ENCODE results near the gene YRDC. TPM values are rescaled to one million over a fixed set of nuclear protein-coding genes. Genes with fewer than 3 reads are reported as not detected.
A peak's percentile ranks its signal among the peaks of the same experiment; 100 is the strongest.

YRDC gene
- total RNA-seq, 2 donors from 2014 or later, result 72.0 to 82.9 TPM

GRCh38 chr1:37809942-37810341 lies 1.9 kb upstream of the YRDC start:
- no peaks in the 10 kb centered on the region for H3K36me3 Mint-ChIP-seq
- ATAC-seq, result no peak
- peak overlapping the region; percentile 20 to 59 for H3K27ac Mint-ChIP-seq
- H3K27me3 Mint-ChIP-seq, result no peaks in the 10 kb centered on the region
- no peak for DNase-seq (ENCODE audit: low spot score)
- no peaks in the 10 kb centered on the region for H3K9me3 Mint-ChIP-seq
- H3K4me3 Mint-ChIP-seq, result no peak overlapping the region
- H3K4me1 Mint-ChIP-seq (ENCODE audit: low read depth in 2 of 2), result peaks cover 22 to 35% of the 10 kb centered on the region in 2 donors

- peaks cover 8% of the 10 kb centered on the region for H3K36me3 Mint-ChIP-seq
- peak; percentile 80 to 85 for ATAC-seq
- no peaks in the 10 kb centered on the region for H3K27me3 Mint-ChIP-seq
- peak overlapping the region; percentile 80 to 91 for H3K27ac Mint-ChIP-seq
- H3K4me1 Mint-ChIP-seq (ENCODE audit: low read depth in 2 of 2), result peaks cover 29 to 36% of the 10 kb centered on the region in 2 donors
- H3K4me3 Mint-ChIP-seq, result peak overlapping the region; percentile 91
- H3K9me3 Mint-ChIP-seq, result no peaks in the 10 kb centered on the region
- DNase-seq (ENCODE audit: low spot score), result peak; percentile 81
Observed at GRCh38 chr1:37808369-37809319, 636 bp upstream of the YRDC start.

GRCh38 chr1:37807220-37807554 lies 821 bp downstream of the YRDC start:
- peak overlapping the region; percentile 80 to 90 for H3K27ac Mint-ChIP-seq

GRCh38 chr1:37802439-37802838 lies 5.6 kb downstream of the YRDC start:
- Mint-ChIP-seq H3K27me3 (no peaks in the 10 kb centered on the region), H3K9me3 (no peaks in the 10 kb centered on the region), H3K27ac (peak overlapping the region in 1 of 2 donors; percentile 56), H3K4me1 (ENCODE audit: low read depth in 2 of 2) (peaks cover 8 to 14% of the 10 kb centered on the region in 2 donors), H3K4me3 (no peak overlapping the region), H3K36me3 (peaks cover 13% of the 10 kb centered on the region)
- ATAC-seq (no peak), DNase-seq (ENCODE audit: low spot score) (no peak)

More at GRCh38 chr1:37807220-37807554, 821 bp downstream of the YRDC start:
- no peaks in the 10 kb centered on the region for H3K9me3 Mint-ChIP-seq
- H3K36me3 Mint-ChIP-seq, result peaks cover 13% of the 10 kb centered on the region
- H3K27me3 Mint-ChIP-seq, result no peaks in the 10 kb centered on the region
- ATAC-seq (no peak), DNase-seq (ENCODE audit: low spot score) (no peak)
- peaks cover 29 to 36% of the 10 kb centered on the region in 2 donors for H3K4me1 Mint-ChIP-seq (ENCODE audit: low read depth in 2 of 2)
- peak overlapping the region; percentile 91 for H3K4me3 Mint-ChIP-seq

GRCh38 chr1:37797750-37798345 lies 10.2 kb downstream of the YRDC start:
- no peak for ATAC-seq
- Mint-ChIP-seq H3K36me3 (peaks cover 4% of the 10 kb centered on the region), H3K9me3 (no peaks in the 10 kb centered on the region), H3K4me1 (ENCODE audit: low read depth in 2 of 2) (peaks cover 7 to 15% of the 10 kb centered on the region in 2 donors), H3K27ac (no peak overlapping the region), H3K4me3 (no peak overlapping the region), H3K27me3 (peaks cover 0 to 6% of the 10 kb centered on the region in 2 donors)
- DNase-seq (ENCODE audit: low spot score), result no peak

- no peaks in the 10 kb centered on the region for H3K36me3 Mint-ChIP-seq
- ATAC-seq, result peak in 1 of 2 donors; percentile 48
- peaks cover 10 to 13% of the 10 kb centered on the region in 2 donors for H3K27me3 Mint-ChIP-seq
- peaks cover 7 to 15% of the 10 kb centered on the region in 2 donors for H3K4me1 Mint-ChIP-seq (ENCODE audit: low read depth in 2 of 2)
- no peak for DNase-seq (ENCODE audit: low spot score)
- peak overlapping the region; percentile 81 for H3K4me3 Mint-ChIP-seq
- no peaks in the 10 kb centered on the region for H3K9me3 Mint-ChIP-seq
- no peak overlapping the region for H3K27ac Mint-ChIP-seq
Observed at GRCh38 chr1:37795340-37796125, 12.5 kb downstream of the YRDC start.

GRCh38 chr1:37794372-37795339 lies 13.4 kb downstream of the YRDC start:
- H3K36me3 Mint-ChIP-seq, result no peaks in the 10 kb centered on the region
- DNase-seq (ENCODE audit: low spot score), result no peak
- no peak overlapping the region for H3K27ac Mint-ChIP-seq
- peak; percentile 48 to 60 for ATAC-seq
- peak overlapping the region; percentile 81 for H3K4me3 Mint-ChIP-seq
- no peaks in the 10 kb centered on the region for H3K9me3 Mint-ChIP-seq
- peaks cover 7 to 15% of the 10 kb centered on the region in 2 donors for H3K4me1 Mint-ChIP-seq (ENCODE audit: low read depth in 2 of 2)
- peaks cover 10 to 18% of the 10 kb centered on the region in 2 donors for H3K27me3 Mint-ChIP-seq

GRCh38 chr1:37793773-37794371 lies 14.1 kb downstream of the YRDC start, which contains the start of gene MANEAL:
Gene MANEAL, plus strand, starts transcription at chr1:37793847. Its CDS starts 336 bp downstream, at chr1:37794183.
- H3K27me3 Mint-ChIP-seq, result peaks cover 10 to 18% of the 10 kb centered on the region in 2 donors

GRCh38 chr1:37792943-37793686 lies 14.9 kb downstream of the YRDC start:
- Mint-ChIP-seq H3K9me3 (no peaks in the 10 kb centered on the region), H3K4me3 (peak overlapping the region; percentile 3), H3K4me1 (ENCODE audit: low read depth in 2 of 2) (peaks cover 7 to 15% of the 10 kb centered on the region in 2 donors), H3K27ac (no peak overlapping the region), H3K36me3 (no peaks in the 10 kb centered on the region), H3K27me3 (peaks cover 12 to 18% of the 10 kb centered on the region in 2 donors)
- ATAC-seq, result no peak
- DNase-seq (ENCODE audit: low spot score), result no peak

More at GRCh38 chr1:37793773-37794371, 14.1 kb downstream of the YRDC start, which contains the start of gene MANEAL:
- Mint-ChIP-seq H3K4me1 (ENCODE audit: low read depth in 2 of 2) (peaks cover 7 to 15% of the 10 kb centered on the region in 2 donors), H3K27ac (no peak within 1 kb of the TSS), H3K9me3 (no peaks in the 10 kb centered on the region), H3K4me3 (peak within 1 kb of the TSS; percentile 81), H3K36me3 (no peaks in the 10 kb centered on the region)
- DNase-seq (ENCODE audit: low spot score) (peak; percentile 67), ATAC-seq (peak; percentile 86 to 87)

- Mint-ChIP-seq H3K36me3 (no peaks in the 10 kb centered on the region), H3K4me3 (no peak overlapping the region), H3K27me3 (peaks cover 16 to 25% of the 10 kb centered on the region in 2 donors), H3K27ac (no peak overlapping the region), H3K9me3 (no peaks in the 10 kb centered on the region), H3K4me1 (ENCODE audit: low read depth in 2 of 2) (no peaks in the 10 kb centered on the region)
- DNase-seq (ENCODE audit: low spot score), result no peak
- ATAC-seq, result no peak
Observed at GRCh38 chr1:37782491-37782890, 25.5 kb downstream of the YRDC start.

GRCh38 chr1:37778654-37779053 lies 29.4 kb downstream of the YRDC start:
- no peak for ATAC-seq
- peaks cover 11 to 21% of the 10 kb centered on the region in 2 donors for H3K27me3 Mint-ChIP-seq
- no peaks in the 10 kb centered on the region for H3K9me3 Mint-ChIP-seq
- H3K27ac Mint-ChIP-seq, result no peak overlapping the region
- H3K4me3 Mint-ChIP-seq, result no peak overlapping the region
- H3K4me1 Mint-ChIP-seq (ENCODE audit: low read depth in 2 of 2), result no peaks in the 10 kb centered on the region
- DNase-seq (ENCODE audit: low spot score), result no peak
- no peaks in the 10 kb centered on the region for H3K36me3 Mint-ChIP-seq

All from natural killer cell treated with Interleukin-12 subunit alpha and Interleukin-12 subunit beta and Interleukin-15 and Interleukin-18, amount 100 ng/mL, for 72 hours (primary cell).